Activated naive CD4-positive, alpha-beta T cell (primary cell): ENCODE results near the gene PRR20B.
"Not testable (repeated sequence)": the region's sequence is repeated elsewhere in the genome, so short reads cannot be mapped to it uniquely, and the experiment has no call there.

ENCODE experiments used
- DNase-seq, 4 experiments: peaks; one replicate each; lab custom pipeline; 2025; lab: John Stamatoyannopoulos, UW

PRR20B gene

GRCh38 chr13:57147188-57147587, at the start of gene PRR20B:
TSS of gene PRR20B (plus strand) at chr13:57147488. CDS start at chr13:57147875, 387 bp downstream.
- DNase-seq: not testable (repeated sequence)

- no peak for DNase-seq
These were observed 32.3 kb upstream of the PRR20B start for GRCh38 chr13:57114945-57115344.

- no peak for DNase-seq
These were observed 23.6 kb upstream of the PRR20B start for GRCh38 chr13:57123681-57124080.

- no peak for DNase-seq
These were observed 18.4 kb upstream of the PRR20B start for GRCh38 chr13:57128909-57129308.

- DNase-seq: no peak
These were observed 11.2 kb upstream of the PRR20B start for GRCh38 chr13:57136093-57136492.

GRCh38 chr13:57137585-57137984, 9.7 kb upstream of the PRR20B start:
- DNase-seq: no peak

- no peak for DNase-seq
These were observed 8.3 kb upstream of the PRR20B start for GRCh38 chr13:57138988-57139387.

- DNase-seq: not testable (repeated sequence)
These were observed 7.5 kb upstream of the PRR20B start for GRCh38 chr13:57139781-57140180.

- DNase-seq: not testable (repeated sequence)
These were observed 6.9 kb upstream of the PRR20B start, which contains the start of gene PRR20A for GRCh38 chr13:57140235-57140968. TSS of gene PRR20A (plus strand) at chr13:57140918. CDS start at chr13:57141305, 387 bp downstream.

- not testable (repeated sequence) for DNase-seq
These were observed 818 bp downstream of the PRR20B start for GRCh38 chr13:57148106-57148505.

GRCh38 chr13:57153761-57154160, 6.5 kb downstream of the PRR20B start, which contains the start of gene PRR20C:
TSS of gene PRR20C (plus strand) at chr13:57154061. CDS start at chr13:57154448, 387 bp downstream.
- DNase-seq: not testable (repeated sequence)

GRCh38 chr13:57160332-57160731, 13.0 kb downstream of the PRR20B start, which contains the start of gene PRR20D:
TSS of gene PRR20D (plus strand) at chr13:57160632. CDS start at chr13:57161019, 387 bp downstream.
- DNase-seq: not testable (repeated sequence)

- not testable (repeated sequence) for DNase-seq
These were observed 19.6 kb downstream of the PRR20B start, which contains the start of gene PRR20E for GRCh38 chr13:57166897-57167296. TSS of gene PRR20E (plus strand) at chr13:57167197. CDS start at chr13:57167584, 387 bp downstream.

- no peak for DNase-seq
These were observed 44.4 kb downstream of the PRR20B start for GRCh38 chr13:57191667-57192066.
